Globus pallidus (tissue), 1 donor: ENCODE results near the gene WDSUB1.
A peak's percentile ranks its signal among the peaks of the same experiment; 100 is the strongest.

Experiments used
- DNase-seq: peaks from one replicate; pipeline ENCODE4 v3.0.0-alpha.2; 2015; ENCODE audit warnings: low spot score

WDSUB1 gene

GRCh38 chr2:159266554-159266953 lies 19.9 kb downstream of the WDSUB1 start:
- DNase-seq = no peak

DNA sequence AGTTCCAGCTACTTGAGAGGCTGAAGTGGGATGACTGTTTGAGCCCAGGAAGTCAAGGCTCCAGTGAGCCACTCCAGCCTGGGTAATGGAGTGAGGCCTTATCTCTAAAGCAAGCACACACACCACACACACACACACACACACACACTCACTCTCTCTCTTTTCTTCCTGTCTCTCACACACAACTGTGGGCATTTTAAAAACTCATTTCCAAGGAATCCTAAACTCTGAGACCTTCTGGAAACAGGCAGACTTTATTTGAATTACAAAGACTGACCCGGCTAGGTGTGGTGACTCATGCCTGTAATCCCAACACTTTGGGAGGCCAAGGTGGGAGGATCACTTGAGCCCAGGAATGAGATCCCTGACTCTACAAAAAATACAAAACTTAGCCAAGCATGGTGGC lies 21.3 kb downstream of the WDSUB1 start:
- no peak for DNase-seq

- no peak for DNase-seq
Observed at GRCh38 chr2:159262904-159263303, 23.6 kb downstream of the WDSUB1 start.

GRCh38 chr2:159262226-159262625 lies 24.3 kb downstream of the WDSUB1 start:
- no peak for DNase-seq

- no peak for DNase-seq
Observed at GRCh38 chr2:159256159-159256558, 30.3 kb downstream of the WDSUB1 start.

DNA sequence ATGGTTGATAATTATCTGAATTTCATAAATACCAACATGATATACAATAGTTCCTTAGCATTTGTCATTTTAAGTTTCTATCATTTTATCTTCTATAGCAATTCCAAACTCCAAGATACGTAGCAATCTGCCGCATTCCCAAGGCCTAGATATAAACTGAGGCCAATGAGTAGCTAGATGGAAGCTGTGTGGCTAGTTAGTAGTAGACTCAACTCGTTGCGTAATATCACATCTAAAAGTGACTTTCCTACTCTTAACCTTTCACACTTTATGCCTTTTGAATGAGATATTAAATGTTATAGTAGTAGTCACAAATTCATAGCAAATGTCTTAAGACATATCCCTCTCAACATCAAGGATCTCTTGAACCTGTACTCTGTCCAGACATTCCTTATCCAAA lies 33.6 kb downstream of the WDSUB1 start:
- no peak for DNase-seq

DNA sequence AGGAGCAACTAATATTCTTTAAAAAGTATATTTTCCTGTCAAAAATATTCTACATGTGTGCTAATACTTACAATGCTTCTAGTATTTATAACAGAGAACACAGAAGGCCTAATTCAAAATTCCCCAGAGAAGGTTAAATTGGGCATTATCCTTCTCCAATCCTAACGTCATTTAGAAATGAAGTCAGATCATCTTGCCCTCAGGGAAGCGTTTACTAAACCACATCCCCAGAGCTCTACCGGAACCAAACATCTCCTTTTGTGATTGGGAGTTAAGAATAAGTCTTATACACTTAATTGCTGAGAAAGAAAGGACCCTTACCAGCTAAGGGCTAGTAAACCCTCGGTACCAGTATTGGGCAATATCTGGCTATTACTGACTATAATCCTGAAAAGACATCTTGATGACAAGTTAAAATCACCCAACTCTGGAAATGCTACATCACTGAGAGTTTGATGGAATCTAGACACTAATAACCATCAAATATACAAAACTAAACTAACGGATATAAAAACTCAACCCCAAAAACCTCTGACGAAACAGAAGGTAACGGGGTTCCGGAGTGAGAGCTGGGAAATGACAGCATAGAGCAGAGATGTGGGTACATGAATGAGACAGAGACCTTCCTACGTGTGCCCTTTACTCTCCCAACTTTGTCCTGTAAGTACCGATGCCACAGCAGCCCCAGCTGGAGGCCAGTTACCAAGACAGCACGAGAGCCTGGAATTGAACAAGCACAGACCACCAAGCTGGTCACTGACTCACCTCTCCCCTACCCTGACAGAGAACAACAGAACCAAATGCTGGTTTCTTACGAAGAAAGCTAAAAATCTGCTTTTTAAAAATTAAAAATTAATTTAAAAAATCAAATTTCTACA lies 35.0 kb downstream of the WDSUB1 start:
- no peak for DNase-seq

DNA sequence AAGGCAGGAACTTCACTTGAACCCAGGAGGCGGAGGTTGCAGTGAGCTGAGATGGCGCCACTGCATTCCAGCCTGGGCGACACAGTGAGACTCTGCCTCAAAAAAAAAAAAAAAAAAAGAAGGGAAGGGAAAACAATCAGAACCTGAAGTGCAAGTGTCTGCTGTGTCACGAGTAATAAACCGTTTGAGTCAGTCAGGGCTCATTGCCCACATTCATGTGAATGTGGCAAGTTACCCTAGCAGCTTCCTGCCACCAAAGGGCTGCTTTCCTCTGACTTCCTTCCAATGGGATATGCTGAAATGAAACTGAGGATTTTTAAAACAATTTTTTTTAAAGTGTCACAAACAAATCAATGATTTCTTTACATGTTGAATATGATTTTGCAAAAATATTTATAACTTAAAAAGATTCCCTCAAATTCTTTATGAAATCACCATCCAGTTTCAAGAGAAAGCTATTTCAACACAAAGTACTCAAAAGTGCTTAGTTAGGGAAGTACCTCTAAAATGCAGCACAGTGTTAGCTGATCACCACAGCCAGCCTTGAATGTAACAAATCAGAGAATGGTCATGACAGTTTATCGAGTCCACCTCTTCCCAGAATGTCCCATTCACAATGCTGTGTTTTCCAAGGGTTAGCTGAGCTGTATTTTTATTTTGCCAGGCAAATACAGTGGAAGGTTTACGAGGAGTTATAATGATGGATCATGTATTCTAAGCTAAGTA lies 36.4 kb downstream of the WDSUB1 start:
- peak; percentile 85 for DNase-seq

DNA sequence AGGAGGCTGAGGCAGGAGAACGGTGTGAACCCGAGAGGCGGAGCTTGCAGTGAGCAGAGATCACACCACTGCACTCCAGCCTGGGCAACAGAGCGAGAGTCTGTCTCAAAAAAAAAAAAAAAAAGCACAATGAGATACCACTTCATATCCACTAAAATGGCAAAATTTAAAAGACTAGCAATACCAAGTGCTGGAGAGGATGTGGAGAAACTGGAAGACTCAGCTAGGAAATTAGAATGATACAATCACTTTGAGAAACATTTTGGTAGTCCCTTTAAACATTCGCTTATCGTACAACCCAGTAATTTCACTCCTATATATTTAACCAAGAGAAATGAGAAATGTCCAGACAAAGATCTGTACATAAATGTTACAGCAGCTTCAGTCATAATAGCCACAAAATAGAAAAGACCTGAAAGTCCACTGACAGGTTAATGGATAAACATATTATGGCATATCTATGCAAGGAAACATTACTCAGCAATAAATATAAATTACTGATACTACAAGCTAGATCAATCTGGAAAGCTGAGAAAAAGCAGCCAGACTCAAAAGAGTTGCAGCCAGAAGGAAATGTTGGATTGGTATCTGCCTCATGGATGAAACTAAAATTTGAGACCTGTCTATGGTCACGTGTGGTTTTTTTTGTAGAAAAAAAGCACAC lies 40.0 kb downstream of the WDSUB1 start:
- no peak for DNase-seq

DNA sequence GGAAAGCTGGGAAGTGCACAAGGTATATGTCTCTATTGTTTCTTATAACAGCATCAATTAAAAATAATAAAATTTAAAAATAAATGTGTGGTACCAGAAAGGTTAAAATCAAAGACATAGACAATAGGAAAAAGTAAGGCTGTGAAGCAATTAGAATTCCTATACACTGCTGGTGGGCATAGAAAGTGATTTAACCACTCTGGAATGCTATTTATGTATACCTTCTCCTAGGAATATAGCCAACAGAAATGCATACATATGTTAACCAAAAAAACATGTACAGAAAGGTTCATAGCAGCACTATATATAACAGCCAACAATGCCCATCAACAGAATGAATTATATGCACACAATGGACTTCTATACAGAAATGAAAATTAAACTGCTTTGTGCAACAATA lies 43.0 kb downstream of the WDSUB1 start:
- no peak for DNase-seq

DNA sequence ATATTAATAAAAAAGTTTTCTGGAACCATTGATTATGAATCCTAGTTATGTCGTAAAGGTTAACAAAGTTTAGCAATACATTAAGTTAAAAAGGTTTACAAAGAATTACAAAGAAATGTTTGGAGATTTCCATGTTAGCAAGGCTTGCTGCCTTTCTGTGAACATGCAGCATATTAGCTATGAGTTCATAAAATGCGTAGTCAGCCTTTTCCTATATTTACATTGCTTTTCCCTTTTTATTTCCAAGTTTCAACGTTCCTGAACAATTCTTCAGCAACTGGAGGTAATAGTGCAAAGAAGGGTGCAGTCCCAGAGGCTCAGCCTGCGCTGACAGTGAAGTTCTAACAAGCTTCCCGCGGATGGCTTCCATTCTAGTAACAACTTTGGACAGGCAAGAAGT lies 51.6 kb downstream of the WDSUB1 start:
- DNase-seq = no peak

DNA sequence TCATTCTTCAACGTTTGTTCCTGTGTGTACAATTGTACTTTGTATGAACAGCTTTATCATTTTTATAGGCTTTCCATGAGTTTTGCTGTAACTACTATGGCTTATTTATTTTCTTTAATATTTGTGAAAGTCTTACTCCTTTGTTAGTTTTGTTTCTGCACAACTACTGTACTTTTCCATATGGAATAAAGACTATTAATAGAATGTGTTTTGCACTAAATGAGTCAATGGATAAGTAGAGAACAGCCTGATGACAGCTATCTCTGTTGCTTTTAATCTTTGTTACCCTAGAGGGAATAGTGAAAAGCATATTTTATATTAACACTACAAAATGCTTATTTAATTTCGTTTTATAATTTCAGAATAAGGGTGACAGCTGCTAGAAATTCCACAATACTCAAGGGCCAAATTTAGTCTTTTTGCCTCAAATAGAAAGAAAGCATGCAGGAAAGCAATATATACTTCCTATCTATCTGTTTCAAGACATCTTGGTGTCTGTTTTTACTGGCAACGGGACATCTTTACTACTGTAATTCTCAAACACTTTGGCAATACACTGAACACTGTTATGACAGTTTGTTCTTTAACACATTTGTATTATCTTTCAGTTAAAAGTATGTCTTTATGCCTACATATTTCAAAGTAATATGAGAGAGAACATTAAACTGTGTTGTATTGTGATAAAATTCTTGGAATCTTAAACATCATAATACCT lies 53.9 kb downstream of the WDSUB1 start:
- DNase-seq = no peak

GRCh38 chr2:159230145-159230877 lies 56.2 kb downstream of the WDSUB1 start:
- peak; percentile 54 for DNase-seq

GRCh38 chr2:159229476-159230144 lies 56.9 kb downstream of the WDSUB1 start:
- DNase-seq = no peak

DNA sequence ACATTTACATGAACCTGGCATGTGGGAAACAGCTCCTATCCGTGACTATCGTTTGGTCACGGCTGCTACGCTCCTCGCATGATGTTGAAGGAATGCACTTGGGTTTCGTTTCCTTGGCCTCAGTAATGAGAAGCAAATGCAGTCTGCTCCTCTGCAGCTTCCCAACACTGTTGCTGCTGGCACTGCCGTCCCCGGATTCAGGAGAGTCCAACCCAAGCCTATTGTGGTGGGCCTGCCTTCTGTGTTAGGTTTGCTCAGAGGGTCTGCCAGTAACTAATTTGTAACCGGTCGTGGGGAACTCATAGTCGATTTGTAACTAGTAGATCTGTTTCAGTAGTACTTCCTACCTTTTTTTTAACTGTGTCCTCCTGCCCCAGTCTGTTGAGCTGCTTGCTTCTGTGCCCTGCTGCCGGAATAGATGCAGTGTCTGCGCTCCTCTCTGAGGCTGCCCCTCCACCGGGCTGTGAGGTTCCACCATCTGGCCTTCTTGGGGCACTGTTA lies 58.4 kb downstream of the WDSUB1 start:
- no peak for DNase-seq

- no peak for DNase-seq
Observed at GRCh38 chr2:159227467-159227866, 59.0 kb downstream of the WDSUB1 start.

GRCh38 chr2:159226608-159227385 lies 59.7 kb downstream of the WDSUB1 start:
- DNase-seq = no peak

- no peak for DNase-seq
Observed at GRCh38 chr2:159226059-159226461, 60.4 kb downstream of the WDSUB1 start.

DNA sequence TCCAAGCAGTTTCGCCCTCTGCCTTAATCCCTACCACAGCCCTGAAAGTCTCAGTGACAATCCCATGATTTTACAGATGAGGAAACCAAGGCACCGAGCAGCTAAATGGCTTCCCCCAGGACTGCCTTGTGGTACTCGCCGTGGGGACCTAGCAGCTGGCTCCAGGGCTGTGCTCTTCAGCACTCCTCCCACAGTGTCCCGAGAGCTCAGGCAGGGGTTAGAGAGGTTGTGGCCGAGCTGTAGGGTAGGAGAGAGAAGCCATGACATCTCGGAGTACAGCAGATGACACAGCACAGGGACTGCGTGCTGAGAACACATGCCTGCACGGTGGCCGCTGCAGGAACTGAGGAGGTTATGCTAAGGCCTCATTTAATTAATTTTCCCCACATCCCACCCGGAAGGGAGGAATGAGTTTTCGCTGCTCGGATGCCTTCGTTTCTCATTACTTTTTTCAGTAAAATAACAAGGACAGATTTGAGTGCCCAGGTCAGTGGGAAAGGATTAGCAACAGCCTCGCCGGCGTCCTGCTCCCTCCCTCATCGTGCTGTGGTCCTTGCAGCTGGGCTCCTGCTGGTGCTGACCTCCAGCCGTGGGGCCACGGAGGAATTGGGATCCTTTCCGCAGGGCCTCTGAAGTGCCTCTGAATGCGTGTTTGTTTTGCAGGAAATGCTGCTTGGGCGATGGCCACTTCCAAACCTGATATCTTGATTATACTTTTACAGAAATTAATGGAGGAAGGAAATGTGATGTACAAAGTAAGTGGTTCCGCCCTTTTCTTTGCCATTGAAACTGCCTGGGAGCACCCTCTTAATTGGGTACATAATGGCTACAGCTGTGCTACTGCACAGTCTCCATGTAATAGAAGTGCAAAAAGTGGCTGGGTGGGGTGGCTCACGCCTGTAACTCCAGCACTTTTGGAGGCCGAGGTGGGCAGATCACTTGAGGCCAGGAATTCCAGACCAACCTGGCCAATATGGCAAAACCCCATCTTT lies 61.2 kb downstream of the WDSUB1 start:
- DNase-seq = no peak
